ENCODE data around the gene CHST12.

Gene CHST12

DNA sequence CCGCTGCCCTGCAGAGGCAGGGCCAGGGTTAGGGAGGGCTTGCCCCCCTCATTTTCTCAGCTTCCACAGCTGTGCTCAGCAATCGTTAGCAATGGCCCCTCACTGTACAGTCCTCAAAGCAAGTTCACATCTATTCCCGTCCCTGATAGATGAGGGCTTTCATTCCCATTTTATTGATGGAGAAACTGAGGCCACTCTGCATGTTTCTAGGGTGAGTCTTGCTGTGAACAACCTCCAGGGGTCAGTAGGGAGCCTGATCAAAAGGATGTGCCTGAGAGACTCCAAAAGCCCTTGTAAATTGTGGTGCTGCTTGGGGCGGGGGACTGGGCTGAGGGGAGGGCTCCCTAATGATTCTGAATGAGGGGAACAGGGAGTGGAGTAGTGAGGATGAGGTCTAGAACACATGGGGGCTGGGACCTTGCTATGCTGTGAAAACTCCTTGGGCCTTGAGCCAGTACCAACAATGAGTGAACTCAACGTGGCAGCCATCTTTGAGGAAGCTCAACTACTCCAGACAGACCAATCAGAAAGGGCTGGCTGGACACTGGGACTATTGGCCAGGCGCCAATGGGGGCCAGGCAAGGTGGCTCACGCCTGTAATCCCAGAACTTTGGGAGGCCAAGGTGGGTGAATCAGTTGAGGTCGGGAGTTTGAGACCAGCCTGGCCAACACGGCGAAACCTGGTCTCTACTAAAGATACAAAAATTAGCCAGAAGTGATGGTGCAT lies 79.5 kb downstream of the CHST12 start:
- no peak for DNase-seq

DNA sequence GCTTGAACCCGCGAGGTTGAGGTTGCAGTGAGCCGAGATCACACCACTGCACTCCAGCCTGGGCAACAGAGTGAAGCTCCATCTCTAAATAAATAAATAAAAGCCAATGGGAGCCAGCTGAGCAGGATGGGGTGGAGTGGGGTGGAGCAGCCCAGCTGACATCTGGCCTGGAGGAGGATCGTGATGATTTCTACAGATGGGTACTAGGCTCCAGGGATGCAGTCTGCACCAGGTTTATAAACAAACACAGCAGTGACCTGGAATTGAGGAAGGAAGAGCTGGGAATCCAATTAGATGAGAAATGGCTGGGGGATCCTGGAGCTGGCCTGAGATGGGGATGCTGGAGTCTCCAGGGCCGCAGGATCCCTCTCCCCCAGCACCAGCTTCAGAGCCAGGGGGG lies 80.1 kb downstream of the CHST12 start:
- no peak for DNase-seq

DNA sequence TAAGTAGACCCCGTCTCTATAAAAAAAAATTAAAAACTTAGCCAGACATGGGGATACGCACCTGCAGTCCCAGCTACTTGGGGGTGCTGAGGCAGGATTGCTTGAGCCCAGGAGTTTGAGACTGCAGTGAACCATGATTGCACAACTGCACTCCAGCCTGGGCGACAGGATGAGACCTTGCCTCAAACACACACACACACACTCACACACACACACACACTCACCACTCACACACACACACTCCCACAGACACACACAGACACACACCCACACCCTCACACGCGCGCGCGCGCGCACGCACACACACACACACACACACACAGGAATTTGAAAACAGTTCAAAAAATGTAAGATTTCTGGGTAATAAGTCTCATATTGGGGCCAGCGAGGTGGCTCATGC lies 81.5 kb downstream of the CHST12 start:
- no peak for DNase-seq

DNA sequence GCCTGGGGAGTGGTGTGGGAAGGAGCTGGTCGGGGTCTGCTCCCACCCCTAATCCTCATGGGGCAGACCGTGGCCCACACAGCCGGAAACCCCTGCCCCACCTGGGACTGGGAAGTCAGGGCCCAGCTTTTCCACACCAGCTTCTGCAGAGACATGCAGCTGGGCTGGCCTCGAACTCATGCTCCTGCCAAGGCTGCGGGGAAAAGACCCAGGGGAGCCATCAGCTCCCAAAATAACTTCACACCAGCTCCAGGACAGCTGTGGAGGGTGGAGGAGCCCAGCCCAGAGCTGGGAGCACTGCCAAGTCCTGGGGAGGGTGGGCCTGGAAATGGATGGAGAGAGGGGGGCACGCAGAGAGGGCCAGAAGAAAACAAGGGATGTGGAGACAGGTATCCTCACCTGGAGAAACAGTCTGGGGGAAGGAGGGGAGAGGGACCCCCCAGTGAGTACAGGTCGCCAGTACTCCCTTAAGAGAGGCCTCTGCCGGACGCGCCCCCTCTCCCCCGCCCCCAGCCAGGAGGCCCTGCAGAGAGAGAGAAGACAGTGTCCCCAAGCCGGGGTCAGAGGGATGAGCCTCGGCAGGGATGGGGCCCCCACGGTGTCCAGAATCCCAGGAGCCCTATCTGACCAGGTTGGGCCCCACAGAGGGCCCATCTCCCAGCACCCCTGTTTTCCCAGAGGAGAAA lies 84.3 kb downstream of the CHST12 start:
- no peak for DNase-seq

DNA sequence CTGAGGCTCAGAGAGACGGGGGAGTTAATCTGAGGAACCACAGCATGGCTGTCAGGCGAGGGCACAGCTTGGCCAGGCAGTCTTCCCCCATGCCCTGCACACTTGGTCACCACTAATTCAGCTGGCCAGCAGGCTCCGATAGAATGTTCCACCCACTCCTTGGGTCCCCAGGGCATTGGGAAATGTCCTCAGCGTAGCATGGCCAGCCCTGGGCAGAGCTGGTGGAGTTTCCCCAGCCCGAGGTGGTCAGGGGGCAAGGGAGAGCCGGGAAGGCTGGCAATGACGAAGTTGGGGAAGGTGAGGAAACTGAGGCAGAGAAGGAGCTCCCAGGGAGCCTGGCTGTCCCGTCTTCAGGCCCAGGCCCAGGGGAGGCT lies 84.8 kb downstream of the CHST12 start:
- no peak for DNase-seq

DNA sequence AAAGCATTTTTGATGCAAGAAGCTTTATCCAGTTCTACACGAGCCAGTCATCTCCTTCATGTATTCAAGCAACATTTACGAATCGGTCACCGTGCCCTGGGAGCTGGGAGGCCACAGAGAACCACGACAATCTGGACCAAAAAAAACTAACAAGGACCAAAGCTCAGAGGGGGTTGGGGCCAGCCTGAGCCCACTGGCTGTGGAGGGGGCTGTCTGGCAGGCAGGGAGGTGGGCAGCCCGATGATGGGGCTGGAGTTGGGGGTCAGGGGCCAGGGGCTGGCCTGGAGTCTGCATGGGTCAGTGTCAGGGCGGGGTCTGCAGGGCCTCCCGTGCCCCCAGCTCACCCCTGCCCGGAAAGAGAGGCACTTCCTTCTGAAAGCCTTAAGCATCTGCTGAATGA lies 85.3 kb downstream of the CHST12 start:
- DNase-seq = no peak

DNA sequence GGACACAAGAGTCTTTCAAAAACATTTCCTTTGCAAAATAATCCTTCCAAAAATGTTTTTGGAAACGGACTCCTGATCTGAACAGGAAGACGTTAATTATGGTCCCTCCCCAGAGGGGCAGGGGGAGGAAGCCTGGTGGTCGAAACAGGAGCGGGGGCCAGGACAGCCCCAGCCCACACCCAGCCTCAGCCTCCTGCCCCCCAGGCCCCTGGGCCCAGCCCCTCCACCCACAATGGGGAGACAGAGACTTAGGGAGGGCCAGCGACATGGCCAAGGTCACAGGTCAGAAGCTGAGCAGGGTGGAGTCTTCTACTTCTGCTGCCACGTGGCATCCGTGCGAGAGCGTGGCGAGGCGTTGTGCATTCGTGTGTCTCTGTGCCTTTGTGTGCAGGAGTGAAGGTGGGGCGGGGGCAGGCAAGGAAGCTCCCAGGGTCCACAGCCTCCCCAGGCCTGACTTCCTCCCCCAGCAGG lies 86.8 kb downstream of the CHST12 start:
- no peak for DNase-seq

DNA sequence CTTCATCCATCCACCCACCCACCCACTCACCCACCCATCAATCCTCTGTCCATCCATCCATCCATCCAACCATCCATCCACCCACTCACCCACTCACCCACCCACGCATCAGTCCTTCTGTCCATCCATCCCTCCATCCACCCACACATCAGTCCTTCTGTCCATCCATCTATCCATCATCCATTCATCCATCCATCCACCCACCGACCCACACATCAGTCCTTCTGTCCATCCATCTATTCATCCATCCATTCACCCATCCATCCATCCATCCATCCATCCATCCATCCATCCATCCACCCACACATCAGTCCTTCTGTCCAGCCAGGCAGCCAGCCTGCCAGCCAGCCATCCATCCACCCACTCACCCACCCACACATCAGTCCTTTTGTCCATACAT lies 88.6 kb downstream of the CHST12 start:
- DNase-seq = no peak

DNA sequence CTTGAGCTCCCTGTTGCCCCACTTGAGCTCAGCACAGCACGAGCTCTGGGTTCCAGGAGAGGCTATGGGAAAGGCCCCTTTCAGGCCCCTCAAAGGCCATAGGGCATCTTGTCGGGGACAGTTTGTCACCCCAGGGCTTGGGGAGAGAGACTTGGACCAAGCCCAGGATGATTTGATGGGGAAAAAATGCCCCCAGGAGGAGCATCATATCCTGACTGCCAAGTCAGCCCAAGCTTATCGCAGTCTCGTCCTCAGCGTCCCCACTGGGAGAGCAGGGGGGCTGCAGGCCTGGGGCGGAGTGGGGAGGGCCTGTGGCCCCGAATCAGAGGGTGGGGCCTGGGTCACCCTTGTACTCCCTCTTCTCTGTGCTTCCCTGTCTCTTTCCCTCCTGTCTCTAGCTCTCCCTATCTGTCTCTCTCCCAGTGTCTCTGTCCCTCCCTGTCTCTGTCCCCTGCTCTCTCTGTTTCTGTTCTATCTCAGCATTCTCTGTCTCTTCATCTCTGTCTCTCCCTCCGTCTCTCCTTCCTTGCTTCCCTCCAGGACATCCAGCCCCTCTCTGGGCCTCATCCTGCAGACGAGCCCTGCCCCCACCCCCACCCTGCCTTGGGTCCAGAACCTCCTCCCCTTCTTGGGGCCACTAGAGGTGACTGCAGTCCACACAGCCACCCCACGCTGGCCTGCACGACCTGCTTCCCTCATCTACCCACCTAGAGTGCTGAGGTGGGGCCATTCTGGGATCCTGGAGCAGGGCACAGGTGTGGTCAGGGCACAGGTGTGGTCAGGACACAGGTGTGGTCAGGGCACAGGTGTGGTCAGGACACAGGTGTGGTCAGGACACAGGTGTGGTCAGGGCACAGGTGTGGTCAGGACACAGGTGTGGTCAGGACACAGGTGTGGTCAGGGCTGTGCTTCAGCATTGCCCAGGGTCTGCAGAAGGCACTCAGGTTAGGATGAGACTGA lies 90.1 kb downstream of the CHST12 start:
- DNase-seq = no peak

DNA sequence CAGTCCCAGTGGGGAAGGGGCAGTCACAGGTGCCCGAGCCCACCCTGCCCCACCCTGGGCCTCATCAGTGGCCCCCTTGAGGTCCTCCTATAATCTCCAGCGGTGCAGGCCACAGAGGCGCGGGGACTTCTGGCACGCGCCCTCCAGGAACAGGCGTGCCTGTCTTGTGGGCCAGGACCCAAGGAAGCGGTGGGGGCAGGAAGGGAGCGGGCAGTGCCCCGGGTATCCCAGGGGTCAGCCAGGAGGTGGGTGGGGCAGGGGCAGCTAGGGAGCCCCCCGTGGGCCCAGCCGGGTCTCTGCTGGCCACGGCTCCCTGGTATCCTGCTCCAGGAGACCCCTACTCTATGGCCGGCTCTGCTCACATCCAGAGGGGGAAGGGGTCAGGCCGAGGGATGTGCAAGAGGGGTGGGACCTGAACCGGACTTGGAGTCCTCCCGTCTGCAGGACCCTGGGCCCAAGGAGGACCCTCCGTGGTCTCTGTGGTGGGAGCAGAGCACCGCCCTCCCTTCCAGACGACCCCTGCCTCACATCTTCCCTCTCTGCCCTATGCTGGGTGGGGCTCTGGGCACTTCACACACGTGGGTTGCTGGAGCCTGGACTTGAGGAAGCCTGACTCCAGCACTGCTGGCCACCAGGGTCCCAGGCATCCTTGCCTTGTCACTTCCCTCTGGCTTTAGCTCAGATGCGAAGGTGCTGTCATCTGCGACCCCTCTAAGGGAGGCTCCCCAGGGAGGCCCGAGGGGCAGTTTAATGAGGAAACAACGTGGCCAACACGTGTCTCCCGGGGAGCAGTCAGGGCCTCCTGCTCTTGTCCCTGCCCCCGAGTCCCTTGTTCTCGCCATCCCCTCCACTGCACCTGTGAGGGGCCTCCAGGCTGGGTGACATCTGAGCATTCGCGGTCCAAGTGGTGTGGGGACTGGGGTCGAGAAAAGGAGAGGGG lies 91.0 kb downstream of the CHST12 start:
- no peak for DNase-seq

DNA sequence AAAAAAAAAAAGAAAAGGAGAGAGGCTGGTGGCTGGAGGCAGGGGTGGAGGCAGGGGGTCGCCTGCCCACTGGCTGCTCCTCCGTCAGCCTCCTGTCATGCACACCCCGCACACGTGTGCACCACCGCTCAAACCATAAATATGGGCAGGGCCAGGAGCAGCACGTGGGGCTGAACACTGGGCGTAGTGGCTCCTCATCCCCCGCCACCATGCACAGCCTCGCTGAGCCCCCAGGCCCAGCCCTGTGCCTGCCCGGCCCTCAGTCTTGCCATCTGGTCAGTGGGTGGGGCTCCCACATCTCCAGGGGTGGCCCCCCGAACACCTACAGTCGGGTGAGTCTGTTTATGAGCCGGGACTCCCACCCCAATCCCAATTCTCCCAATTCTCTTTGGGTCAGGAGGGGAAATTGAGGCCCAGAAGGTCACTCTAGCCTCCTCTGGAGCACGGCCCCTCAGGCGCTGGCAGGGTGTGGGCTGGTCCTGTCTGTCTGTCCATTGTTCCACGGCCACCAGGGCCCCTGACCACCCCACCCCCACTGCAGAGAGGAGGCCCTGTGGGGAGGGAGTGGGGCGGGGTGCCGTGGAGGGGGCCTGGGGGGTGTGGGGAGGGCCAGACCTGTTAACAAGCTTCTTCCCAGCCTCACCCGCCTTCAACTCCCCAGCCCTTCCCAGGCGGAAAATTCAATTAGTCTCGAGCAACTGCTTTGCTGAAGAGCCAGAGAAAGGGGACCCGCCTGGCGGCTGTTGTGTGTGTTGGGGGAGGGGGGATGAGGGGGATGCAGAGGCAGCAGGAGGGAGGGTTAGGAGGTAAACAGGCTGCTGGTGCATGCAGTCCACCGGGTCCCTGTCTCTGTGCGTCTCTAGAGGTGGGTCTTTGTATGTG lies 92.2 kb downstream of the CHST12 start:
- DNase-seq = no peak

DNA sequence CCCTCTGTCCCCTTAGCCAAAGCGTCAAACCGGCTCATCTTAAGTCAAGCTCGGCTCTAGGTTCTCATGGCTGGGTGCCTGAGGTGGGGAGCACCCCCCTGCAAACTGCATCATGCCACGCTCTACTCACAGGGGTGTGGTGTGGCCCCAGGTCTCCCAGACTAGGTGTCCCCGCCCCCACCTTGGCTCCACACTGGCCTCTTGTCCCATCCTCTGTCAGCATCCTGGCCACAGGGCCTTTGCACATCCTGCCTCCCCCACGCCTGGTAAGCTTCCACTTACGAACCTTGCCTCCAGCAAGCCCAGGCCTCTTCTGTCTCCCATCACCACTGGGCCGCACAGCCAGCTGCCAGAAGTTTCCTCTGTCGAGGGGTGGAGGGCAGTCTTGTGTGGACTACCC lies 93.0 kb downstream of the CHST12 start:
- no peak for DNase-seq

DNA sequence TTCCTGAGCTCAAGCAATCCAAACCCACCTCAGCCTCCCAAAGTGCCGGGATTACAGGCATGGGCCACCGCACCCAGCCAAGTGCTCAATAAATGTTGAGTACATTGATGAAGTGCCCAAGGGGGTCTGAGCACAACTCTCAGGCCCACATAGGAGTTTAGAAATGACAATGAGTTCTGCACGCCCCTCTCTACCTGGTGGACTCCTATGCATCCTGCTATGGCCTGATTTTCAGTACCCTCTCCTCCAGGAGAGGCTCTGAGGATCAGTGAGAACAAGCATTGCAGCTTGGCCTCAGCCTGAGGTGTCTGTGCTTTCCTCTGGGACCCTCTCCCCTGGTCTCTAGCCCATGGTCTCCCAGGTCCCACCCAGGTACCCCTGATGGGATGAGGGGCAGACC lies 93.7 kb downstream of the CHST12 start:
- no peak for DNase-seq

DNA sequence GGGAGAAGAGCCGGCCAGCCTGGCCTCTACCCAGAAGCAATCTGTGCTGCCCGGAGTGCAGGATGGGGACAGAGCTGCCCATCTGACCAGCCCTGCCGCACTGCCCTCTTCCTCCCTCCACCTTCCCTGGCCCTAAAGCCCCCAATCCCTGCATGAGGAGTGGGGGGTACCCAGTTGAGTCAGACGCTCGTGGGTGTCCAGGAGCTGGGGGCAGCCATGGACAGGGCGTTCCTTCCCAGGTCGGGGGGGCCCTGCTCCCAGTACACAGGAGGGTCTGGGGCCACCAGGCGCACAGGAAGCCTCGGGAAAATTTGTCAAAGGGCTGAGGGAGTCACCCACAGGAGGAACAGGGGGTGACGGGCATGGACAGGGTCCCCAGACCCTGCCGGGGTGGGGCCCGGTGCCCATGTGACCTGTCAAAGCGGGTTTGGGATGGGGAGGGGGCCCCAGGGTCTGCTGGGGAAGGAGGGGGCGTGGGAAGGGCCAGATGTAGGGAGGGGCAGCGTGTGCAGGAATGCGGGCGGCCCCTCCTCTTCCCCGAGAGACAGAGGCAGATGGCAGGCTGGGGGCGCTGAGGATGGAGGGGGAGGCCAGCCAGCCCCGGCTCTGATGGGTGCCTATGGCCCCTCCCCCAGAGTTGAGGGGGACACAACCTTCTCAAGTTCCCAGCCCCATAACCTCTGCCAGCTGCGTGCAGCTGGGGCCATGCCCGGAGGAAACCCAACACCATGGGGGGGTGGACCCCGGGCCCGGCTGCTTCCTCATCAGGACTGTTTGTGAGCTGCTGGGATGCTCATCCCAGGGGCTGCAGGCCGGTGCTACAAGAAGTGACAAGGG lies 94.3 kb downstream of the CHST12 start:
- DNase-seq = no peak
